GM18505 (cell line): ENCODE data around the gene RAB14.

Source experiments
- ATAC-seq: cut with Tn5 transposase; IDR thresholded peaks from one replicate; pipeline ENCODE4 v1.9.1; 2021; ENCODE audit not compliant: unreplicated experiment
- POLR2A ChIP-seq: IDR thresholded peaks from 4 replicates; pipeline ENCODE4 v1.6.1; 2011; ENCODE audit warnings: borderline replicate concordance; ENCODE audit not compliant: insufficient read depth, insufficient read length; ENCODE audit errors: extremely low read depth

Gene RAB14

DNA sequence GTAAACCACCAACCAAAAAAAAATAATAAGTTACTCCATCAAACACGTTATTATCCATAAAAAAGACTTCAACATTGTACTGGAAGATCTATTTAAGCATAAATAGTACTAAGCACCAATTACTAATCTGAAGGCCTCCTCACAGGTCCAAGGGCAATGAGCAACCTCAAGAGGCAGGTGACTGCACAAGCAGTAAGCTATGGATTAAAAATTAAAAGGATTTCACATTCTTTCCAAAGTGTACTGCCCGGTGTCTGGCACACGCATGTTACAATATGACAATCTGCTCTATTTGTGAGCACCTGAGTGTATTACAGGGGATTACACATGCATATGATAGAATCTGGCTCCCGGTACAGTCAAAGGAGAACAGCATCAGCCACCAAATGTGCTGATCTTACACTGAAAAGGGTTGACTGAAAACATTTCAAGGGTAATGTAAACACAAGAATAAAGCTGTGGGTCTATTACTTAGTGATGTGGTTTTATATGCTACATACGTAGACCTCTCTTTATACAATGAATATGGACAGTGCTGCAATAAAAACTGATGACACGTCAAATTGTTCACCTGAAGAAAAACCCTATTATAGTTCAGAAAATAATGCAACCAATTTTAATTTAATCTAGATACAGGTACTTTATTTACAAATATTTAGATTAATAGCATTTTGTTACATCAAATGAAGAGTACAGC lies 22.8 kb downstream of the RAB14 start:
- no peak for ATAC-seq
- TF ChIP-seq POLR2A: peak; percentile 14

GRCh38 chr9:121173501-121173900 lies 28.2 kb downstream of the RAB14 start:
- TF ChIP-seq POLR2A: no peak

DNA sequence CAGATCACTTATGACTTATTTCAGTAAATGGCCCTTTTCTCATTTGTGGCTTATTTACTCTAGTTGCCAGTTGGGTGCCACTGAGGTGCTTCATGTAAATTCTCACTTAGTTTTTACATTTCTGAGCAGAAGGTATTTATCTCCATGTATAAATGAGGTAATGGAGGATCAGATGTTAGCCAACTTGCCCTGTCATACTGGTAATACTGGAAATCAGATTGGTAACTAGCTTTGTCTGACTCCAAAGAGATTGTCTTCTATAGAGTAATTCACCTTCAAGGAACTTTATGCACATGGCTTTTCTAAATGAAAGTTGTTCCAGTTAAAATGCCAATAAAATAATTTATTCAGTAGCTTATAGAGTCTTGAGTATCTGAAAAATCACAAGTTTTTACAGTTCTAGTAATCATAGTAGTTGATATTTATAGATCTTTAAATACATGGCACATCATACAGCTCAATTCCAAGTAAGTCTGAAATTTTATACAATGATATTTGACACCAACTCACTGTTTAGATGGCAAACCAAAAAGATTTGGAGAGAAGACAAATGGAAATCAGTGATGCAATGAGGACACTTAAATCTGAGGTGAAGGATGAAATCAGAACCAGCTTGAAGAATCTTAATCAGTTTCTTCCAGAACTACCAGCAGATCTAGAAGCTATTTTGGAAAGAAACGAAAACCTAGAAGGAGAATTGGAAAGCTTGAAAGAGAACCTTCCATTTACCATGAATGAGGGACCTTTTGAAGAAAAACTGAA lies 28.8 kb downstream of the RAB14 start:
- no peak for ATAC-seq
- no peak for TF ChIP-seq POLR2A

More at GRCh38 chr9:121173501-121173900, 28.2 kb downstream of the RAB14 start:
- no peak for ATAC-seq

- ATAC-seq: no peak
- no peak for TF ChIP-seq POLR2A
Observed at GRCh38 chr9:121171236-121171635, 30.4 kb downstream of the RAB14 start.

DNA sequence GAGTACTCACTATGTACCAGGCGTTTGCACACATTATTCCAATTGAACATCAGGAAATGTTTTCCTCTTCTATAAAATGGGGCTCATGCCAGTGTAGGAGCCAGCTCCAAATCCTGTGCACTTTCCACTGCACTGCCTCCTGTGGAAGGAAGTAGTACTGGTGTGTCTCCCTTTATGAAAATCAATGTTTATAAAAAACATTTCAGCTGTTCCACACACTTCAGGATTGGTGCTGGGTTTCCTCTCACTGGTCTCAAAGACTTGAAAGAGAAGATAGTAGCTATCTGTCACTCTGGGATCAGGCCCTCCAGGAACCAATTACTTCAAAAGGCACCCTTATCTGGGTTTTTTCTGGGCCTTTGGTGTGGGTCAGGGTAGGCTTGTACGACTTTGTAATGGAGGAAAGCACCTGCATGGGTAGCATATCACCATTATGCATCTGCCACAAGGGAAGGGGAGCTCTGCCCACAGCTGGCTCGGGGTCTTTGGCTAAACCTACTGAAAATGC lies 32.5 kb downstream of the RAB14 start:
- TF ChIP-seq POLR2A: no peak
- no peak for ATAC-seq

DNA sequence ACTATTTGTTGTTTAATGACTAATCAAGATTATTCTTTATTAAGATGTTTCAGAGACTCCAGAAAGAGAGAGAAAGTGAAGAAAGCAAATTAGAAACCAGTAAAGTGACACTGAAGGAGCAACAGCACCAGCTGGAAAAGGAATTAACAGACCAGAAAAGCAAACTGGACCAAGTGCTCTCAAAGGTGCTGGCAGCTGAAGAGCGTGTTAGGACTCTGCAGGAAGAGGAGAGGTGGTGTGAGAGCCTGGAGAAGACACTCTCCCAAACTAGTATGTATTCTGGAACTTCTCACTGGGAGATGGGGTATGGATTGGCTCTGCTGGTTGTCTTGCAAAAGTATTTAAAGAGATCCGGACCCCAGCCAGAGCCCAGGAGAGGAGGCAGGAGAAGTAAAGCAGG lies 33.6 kb downstream of the RAB14 start:
- ATAC-seq: no peak
- TF ChIP-seq POLR2A: peak; percentile 5

DNA sequence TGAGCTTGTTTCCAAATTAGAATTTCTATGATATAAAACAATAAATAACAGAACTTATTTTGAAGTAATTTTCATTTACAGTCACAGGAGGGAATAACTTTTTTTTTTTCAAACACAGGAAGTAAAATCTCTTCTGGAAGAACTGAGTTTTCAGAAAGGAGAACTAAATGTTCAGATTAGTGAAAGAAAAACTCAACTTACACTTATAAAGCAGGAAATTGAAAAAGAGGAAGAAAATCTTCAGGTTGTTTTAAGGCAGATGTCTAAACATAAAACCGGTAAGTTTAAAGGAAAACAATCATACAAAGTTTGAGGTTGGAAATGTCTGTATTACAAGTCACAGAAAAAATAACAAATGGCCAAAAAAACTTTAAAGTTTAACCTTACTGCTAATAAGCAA lies 41.6 kb downstream of the RAB14 start:
- no peak for TF ChIP-seq POLR2A

DNA sequence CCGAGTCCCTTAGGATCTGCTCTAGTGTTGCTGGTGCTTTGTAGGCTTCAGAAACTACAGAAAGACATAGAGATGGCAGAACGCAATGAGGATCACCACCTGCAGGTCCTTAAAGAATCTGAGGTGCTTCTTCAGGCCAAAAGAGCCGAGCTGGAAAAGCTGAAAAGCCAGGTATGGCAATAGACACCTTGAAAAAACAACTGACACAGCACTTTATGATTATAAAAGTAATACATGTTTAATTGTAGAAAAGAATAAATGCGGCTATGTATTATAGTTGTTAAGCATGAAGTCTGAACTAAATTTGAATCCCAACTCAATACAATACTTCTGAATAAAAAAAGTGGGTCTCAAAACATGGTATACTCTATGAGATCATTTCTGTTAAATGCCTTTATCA lies 43.7 kb downstream of the RAB14 start:
- ATAC-seq: no peak
- TF ChIP-seq POLR2A: no peak

More for the DNA sequence above, 41.6 kb downstream of the RAB14 start:
- no peak for ATAC-seq

GRCh38 chr9:121156263-121156731 lies 45.4 kb downstream of the RAB14 start:
- no peak for TF ChIP-seq POLR2A
- ATAC-seq: peak; percentile 81

- no peak for ATAC-seq
- no peak for TF ChIP-seq POLR2A
Observed at GRCh38 chr9:121154782-121155181, 46.9 kb downstream of the RAB14 start.

GRCh38 chr9:121153642-121154041 lies 48.0 kb downstream of the RAB14 start:
- no peak for ATAC-seq
- TF ChIP-seq POLR2A: no peak

- no peak for TF ChIP-seq POLR2A
- no peak for ATAC-seq
Observed at GRCh38 chr9:121150188-121150587, 51.5 kb downstream of the RAB14 start.

- TF ChIP-seq POLR2A: no peak
- no peak for ATAC-seq
Observed at GRCh38 chr9:121144482-121144881, 57.2 kb downstream of the RAB14 start.

- ATAC-seq: no peak
- no peak for TF ChIP-seq POLR2A
Observed at GRCh38 chr9:121143771-121144170, 57.9 kb downstream of the RAB14 start.
